GM18505 (cell line): Measurements from ENCODE around the gene AIP.

Experiments
- ATAC-seq: cut with Tn5 transposase; IDR thresholded peaks from one replicate; pipeline ENCODE4 v1.9.1; 2021; ENCODE audit not compliant: unreplicated experiment
- POLR2A ChIP-seq: IDR thresholded peaks from 4 replicates; pipeline ENCODE4 v1.6.1; 2011; ENCODE audit warnings: borderline replicate concordance; ENCODE audit not compliant: insufficient read depth, insufficient read length; ENCODE audit errors: extremely low read depth

The AIP gene

GRCh38 chr11:67524480-67524808 is 41.6 kb downstream of the AIP start:
- TF ChIP-seq POLR2A: no peak
- no peak for ATAC-seq

- TF ChIP-seq POLR2A: no peak
- no peak for ATAC-seq
Measured at GRCh38 chr11:67525275-67525976, 42.6 kb downstream of the AIP start.

- no peak for TF ChIP-seq POLR2A
- ATAC-seq: no peak
Measured at GRCh38 chr11:67528376-67528775, 45.5 kb downstream of the AIP start.

GRCh38 chr11:67530282-67530592 is 47.4 kb downstream of the AIP start:
- TF ChIP-seq POLR2A: no peak
- no peak for ATAC-seq

GRCh38 chr11:67532889-67533288 is 50.1 kb downstream of the AIP start:
- TF ChIP-seq POLR2A: no peak
- ATAC-seq: no peak

GRCh38 chr11:67534070-67534679 is 51.3 kb downstream of the AIP start:
- no peak for TF ChIP-seq POLR2A
- ATAC-seq: no peak

GRCh38 chr11:67535561-67535960 is 52.7 kb downstream of the AIP start:
- no peak for TF ChIP-seq POLR2A
- ATAC-seq: no peak

GRCh38 chr11:67538306-67538705 is 55.5 kb downstream of the AIP start:
- TF ChIP-seq POLR2A: no peak
- no peak for ATAC-seq

- no peak for TF ChIP-seq POLR2A
- no peak for ATAC-seq
Measured at GRCh38 chr11:67538823-67539505, 56.1 kb downstream of the AIP start.

- no peak for TF ChIP-seq POLR2A
- no peak for ATAC-seq
Measured at GRCh38 chr11:67539550-67539949, 56.7 kb downstream of the AIP start.
